Type B pancreatic cell (in vitro differentiated cells): Measurements from ENCODE around the gene TMEM213. TPM values are rescaled to one million over a fixed set of nuclear protein-coding genes. Genes with fewer than 3 reads are reported as not detected.

Experiments
- DNase-seq: peaks from one replicate; pipeline ENCODE4 v3.0.0; 2021; ENCODE audit warnings: mixed read lengths; ENCODE audit not compliant: unreplicated experiment; ENCODE audit errors: extremely low spot score
- H3K27ac Mint-ChIP-seq: 2 replicates; pipeline ENCODE4 v1.8.0; 2021; ENCODE audit warnings: mild to moderate bottlenecking, mixed read lengths
- H3K27me3 Mint-ChIP-seq: 2 replicates; pipeline ENCODE4 v1.8.0; 2021; ENCODE audit warnings: mixed read lengths
- H3K36me3 Mint-ChIP-seq: 2 replicates; pipeline ENCODE4 v1.8.0; 2021; ENCODE audit warnings: mixed read lengths
- H3K4me1 Mint-ChIP-seq: one replicate; pipeline ENCODE4 v1.8.0; 2021; ENCODE audit warnings: mixed read lengths; ENCODE audit not compliant: unreplicated experiment
- H3K4me3 Mint-ChIP-seq: 2 replicates; pipeline ENCODE4 v1.8.0; 2021; ENCODE audit warnings: mild to moderate bottlenecking, mixed read lengths
- H3K9me3 Mint-ChIP-seq: 2 replicates; pipeline ENCODE4 v1.8.0; 2021; ENCODE audit warnings: mixed read lengths
- total RNA-seq: library from RNA; stranded (reverse); gene quantifications from 2 replicates; pipeline ENCODE4 v1.2.1, GENCODE V29; 2021; ENCODE audit warnings: low replicate concordance
- TF ChIP-seq, protein P1 (sequence below): fragments of 200-600 bp; sonication (generic); conservative IDR thresholded peaks from 2 replicates; pipeline ENCODE4 v1.5.0; 2021; ENCODE audit warnings: antibody characterized with exemption, mild to moderate bottlenecking

Gene TMEM213
- total RNA-seq, 1 donor from 2014 or later = not detected

DNA sequence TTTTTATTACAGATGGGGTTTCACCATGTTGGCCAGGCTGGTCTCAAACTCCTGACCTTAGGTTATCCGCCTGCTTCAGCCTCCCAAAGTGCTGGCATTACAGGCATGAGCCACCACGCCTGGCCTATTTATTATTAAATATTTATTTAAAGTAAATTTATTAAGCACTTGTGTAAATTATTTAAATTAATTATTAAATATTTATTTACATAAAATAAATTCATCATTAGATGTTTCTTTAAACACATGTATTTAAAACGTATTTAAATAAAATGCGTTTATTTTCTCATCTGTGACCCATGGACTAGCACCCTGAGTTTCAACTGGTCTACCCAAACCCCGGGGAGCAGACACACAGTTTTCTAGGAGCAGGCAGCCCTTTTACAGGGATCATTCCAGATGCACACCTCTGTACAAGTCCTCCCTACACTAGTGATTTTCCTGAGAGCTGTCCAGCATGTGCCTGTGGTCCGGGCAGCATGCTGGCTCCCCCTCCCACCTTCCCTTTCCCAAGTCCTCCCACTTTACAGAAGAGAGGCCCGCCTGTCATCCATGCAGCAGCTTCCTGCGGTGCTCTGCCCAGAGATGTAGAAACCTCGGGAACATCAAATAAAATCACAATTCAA, 89.4 kb downstream of the TMEM213 start:
- no peak for DNase-seq
- H3K27ac Mint-ChIP-seq = no peak overlapping the region
- TF ChIP-seq, protein P1, sequence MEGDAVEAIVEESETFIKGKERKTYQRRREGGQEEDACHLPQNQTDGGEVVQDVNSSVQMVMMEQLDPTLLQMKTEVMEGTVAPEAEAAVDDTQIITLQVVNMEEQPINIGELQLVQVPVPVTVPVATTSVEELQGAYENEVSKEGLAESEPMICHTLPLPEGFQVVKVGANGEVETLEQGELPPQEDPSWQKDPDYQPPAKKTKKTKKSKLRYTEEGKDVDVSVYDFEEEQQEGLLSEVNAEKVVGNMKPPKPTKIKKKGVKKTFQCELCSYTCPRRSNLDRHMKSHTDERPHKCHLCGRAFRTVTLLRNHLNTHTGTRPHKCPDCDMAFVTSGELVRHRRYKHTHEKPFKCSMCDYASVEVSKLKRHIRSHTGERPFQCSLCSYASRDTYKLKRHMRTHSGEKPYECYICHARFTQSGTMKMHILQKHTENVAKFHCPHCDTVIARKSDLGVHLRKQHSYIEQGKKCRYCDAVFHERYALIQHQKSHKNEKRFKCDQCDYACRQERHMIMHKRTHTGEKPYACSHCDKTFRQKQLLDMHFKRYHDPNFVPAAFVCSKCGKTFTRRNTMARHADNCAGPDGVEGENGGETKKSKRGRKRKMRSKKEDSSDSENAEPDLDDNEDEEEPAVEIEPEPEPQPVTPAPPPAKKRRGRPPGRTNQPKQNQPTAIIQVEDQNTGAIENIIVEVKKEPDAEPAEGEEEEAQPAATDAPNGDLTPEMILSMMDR = no peak
- peaks cover 18% of the 10 kb centered on the region for H3K36me3 Mint-ChIP-seq
- H3K4me1 Mint-ChIP-seq = peaks cover 41% of the 10 kb centered on the region
- H3K27me3 Mint-ChIP-seq = no peaks in the 10 kb centered on the region
- no peaks in the 10 kb centered on the region for H3K9me3 Mint-ChIP-seq
- H3K4me3 Mint-ChIP-seq = no peak overlapping the region

Other genes starting within 250 kb of the TMEM213 start
- gene SVOPL, start 96.6 kb upstream of the TMEM213 start, total RNA-seq = 0.81 TPM in 1 of 2 replicates, not detected in the other
- 0.89 and 1.6 TPM in 2 replicates for gene ATP6V0A4, start 202 bp downstream of the TMEM213 start, total RNA-seq
- gene KIAA1549, start 183.4 kb downstream of the TMEM213 start, total RNA-seq = 14.0 and 24.4 TPM in 2 replicates
- 3.1 and 31.3 TPM in 2 replicates for gene ZC3HAV1L, start 238.0 kb downstream of the TMEM213 start, total RNA-seq